Kidney epithelial cell (primary cell): ENCODE results near the gene RUNX3. TPM values are rescaled to one million over a fixed set of nuclear protein-coding genes. Genes with fewer than 3 reads are reported as not detected.

Experiments used
- DNase-seq: peaks from one replicate; pipeline ENCODE4 v3.0.0-alpha.2; 2010; ENCODE audit warnings: low read depth
- H3K27me3 ChIP-seq: 2 replicates; pipeline ENCODE4 v1.6.0; 2011; ENCODE audit warnings: low read length; ENCODE audit not compliant: control insufficient read depth, insufficient read depth
- H3K36me3 ChIP-seq: 2 replicates; pipeline ENCODE4 v1.5.1; 2011; ENCODE audit warnings: low read length; ENCODE audit not compliant: control insufficient read depth, insufficient read depth
- H3K4me3 ChIP-seq: 2 replicates; pipeline ENCODE4 v1.5.1; 2011; ENCODE audit warnings: low read depth, mild to moderate bottlenecking, control low read depth, low read length
- total RNA-seq: library from RNA; depleted of rRNA; stranded (reverse); fragments of >200 nt; gene quantifications from 2 replicates; pipeline ENCODE4 v1.2.3, GENCODE V29; 2015
- TF ChIP-seq, protein P1 (sequence below): IDR thresholded peaks from 2 replicates; pipeline ENCODE4 v1.5.1; 2011; ENCODE audit warnings: mild to moderate bottlenecking, moderate library complexity, low read length, control low read depth, inconsistent platforms; ENCODE audit not compliant: insufficient read depth, poor library complexity, severe bottlenecking

RUNX3 gene
- total RNA-seq, 1 donor from 2014 or later: 0.38 TPM

DNA sequence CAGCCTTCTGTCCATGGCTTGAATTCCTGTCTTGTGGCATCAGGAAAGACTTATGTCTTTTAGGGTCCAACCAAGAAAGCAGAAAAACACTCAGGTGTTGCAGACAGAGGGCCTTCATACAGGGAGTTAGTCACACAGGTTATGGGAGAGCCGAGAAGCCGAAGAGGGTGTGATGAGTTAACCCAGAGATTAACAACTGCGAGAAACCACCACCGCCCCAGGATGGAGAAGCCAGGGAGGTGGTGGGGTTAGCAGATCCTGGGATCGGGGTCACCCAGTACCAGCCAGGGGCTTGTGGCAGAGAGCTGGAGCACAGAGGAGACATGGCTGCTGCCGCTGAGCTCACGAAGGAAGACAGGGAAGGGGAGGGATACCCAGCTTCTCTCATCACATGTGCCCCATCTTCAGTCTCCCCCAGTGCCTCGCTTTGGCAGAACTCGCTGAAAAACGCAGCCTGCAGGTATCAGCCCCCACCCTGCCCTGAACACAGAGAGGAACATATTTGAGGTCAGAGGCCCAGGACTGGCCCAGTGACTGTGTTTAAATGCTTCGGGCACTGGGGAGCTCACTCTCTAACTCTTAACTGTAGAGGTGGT, 58.7 kb downstream of the RUNX3 start:
- TF ChIP-seq, protein P1, sequence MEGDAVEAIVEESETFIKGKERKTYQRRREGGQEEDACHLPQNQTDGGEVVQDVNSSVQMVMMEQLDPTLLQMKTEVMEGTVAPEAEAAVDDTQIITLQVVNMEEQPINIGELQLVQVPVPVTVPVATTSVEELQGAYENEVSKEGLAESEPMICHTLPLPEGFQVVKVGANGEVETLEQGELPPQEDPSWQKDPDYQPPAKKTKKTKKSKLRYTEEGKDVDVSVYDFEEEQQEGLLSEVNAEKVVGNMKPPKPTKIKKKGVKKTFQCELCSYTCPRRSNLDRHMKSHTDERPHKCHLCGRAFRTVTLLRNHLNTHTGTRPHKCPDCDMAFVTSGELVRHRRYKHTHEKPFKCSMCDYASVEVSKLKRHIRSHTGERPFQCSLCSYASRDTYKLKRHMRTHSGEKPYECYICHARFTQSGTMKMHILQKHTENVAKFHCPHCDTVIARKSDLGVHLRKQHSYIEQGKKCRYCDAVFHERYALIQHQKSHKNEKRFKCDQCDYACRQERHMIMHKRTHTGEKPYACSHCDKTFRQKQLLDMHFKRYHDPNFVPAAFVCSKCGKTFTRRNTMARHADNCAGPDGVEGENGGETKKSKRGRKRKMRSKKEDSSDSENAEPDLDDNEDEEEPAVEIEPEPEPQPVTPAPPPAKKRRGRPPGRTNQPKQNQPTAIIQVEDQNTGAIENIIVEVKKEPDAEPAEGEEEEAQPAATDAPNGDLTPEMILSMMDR: no peak
- DNase-seq: no peak
- Histone ChIP-seq H3K36me3 (no peaks in the 10 kb centered on the region), H3K4me3 (no peak overlapping the region), H3K27me3 (peaks cover 15% of the 10 kb centered on the region)

DNA sequence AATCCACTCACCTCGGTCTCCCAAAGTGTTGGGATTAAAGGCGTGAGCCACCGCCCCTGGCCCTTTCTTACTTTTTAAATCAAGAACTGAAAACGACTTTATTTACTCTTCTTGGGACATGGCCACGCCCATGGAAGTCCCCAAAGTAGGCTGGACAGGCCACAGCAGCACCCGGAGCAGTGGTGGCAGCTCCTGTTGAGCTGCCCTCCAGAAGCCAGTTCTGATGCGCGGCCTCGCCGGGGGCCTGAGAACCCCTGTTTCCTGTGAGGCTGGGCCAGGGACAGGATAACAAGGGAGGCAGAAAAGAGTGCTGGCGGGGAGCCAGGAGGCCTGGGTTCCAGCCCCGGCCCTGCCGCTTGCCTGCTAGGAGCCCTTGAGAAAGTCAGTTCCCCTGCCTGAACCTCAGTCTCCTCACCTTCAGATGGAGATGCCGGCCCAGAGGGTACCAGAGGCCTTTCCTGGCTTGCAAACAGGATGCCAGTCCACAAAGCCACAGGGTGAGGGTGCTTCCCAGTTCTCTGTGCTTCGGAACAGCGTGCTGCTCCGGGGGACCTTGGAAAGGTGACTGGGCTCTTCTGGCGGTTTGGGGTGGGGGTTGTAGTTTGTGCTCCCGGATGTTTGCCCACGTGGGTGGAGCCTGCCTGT, 59.4 kb downstream of the RUNX3 start:
- TF ChIP-seq, protein P1: no peak
- H3K36me3 ChIP-seq: no peaks in the 10 kb centered on the region
- H3K27me3 ChIP-seq: peaks cover 15% of the 10 kb centered on the region
- DNase-seq: no peak
- no peak overlapping the region for H3K4me3 ChIP-seq

DNA sequence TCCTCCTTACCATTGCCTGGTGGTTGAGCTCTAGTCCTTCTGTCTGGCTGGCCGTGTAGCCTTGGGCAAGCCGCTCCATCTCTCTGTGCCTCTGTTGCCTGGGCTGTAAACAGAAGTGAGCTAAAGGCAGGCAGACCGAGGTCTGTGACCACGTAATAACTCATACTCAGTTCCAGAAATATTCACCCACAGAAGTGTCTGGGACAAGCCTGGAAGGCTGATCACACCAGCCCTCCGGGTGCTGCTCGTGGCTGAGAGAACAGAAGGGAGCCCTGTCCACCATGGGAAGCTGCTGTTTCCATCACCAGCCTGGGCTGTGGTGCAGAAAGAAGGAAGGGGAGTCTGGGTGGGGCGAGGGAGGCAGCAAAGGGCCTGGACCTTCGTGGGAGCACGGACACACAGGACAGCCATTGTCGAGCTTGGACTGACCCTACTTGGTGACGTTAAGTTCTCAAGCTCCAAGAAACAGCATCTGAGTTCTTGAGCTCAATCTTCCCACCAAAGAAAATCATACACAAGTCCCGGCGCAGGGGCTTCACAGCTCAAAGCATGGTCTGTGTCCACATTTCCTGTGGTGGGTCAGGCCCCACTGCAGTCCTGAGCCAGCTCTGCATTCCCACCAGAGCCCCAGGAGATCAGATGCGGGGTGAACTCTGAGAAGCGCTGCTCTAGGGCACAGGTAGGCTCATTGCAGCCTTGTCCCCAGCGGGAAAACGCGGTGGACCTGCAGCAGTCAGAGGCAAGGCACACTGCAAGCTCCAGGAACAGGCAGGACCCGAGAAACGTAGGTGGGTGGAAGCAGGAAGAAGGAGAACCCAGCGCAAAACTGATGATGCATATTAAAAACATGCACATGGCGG, 61.8 kb downstream of the RUNX3 start:
- Histone ChIP-seq H3K36me3 (no peaks in the 10 kb centered on the region), H3K27me3 (peaks cover 15% of the 10 kb centered on the region), H3K4me3 (no peak overlapping the region)
- TF ChIP-seq, protein P1: no peak
- no peak for DNase-seq

DNA sequence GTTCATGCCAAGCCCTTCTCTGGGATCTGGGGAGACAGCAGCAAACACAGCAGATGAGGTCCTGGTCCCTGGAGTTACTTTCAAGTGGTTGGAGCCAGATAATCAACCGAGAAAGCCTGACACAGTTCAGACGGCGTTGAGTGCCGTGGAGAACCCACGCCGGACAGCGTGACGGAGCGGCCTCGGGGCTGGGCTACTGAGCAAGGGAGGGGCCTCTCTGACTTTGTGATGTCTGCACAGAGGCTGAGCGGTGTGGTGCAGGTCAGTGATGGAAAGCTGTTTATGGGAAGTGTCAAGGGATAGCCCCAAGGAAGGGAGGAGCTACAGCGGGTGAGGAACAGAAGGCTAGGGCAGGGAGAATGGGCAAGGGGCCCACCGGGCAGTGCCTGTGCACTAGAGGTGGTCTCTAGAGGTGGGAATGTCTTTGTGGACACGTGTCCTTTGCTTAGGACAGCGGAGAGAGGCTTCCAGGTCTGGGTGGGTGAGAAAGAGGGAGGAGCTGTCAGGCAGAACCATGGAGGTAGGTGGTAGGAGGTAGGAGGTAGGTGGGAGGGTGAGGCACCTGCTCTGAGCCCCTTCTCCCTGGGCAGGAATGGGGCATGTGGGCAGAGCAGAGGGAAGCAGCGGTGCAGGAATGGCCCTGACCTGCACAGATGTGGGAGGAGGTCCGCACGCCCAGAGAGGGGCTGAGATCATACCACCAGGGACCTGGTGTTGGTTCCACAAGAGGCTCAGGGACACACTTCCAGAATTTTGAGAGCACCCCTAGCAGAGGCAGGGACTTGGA, 62.8 kb downstream of the RUNX3 start:
- Histone ChIP-seq H3K27me3 (peaks cover 20% of the 10 kb centered on the region), H3K4me3 (no peak overlapping the region), H3K36me3 (no peaks in the 10 kb centered on the region)
- no peak for DNase-seq
- TF ChIP-seq, protein P1: no peak

DNA sequence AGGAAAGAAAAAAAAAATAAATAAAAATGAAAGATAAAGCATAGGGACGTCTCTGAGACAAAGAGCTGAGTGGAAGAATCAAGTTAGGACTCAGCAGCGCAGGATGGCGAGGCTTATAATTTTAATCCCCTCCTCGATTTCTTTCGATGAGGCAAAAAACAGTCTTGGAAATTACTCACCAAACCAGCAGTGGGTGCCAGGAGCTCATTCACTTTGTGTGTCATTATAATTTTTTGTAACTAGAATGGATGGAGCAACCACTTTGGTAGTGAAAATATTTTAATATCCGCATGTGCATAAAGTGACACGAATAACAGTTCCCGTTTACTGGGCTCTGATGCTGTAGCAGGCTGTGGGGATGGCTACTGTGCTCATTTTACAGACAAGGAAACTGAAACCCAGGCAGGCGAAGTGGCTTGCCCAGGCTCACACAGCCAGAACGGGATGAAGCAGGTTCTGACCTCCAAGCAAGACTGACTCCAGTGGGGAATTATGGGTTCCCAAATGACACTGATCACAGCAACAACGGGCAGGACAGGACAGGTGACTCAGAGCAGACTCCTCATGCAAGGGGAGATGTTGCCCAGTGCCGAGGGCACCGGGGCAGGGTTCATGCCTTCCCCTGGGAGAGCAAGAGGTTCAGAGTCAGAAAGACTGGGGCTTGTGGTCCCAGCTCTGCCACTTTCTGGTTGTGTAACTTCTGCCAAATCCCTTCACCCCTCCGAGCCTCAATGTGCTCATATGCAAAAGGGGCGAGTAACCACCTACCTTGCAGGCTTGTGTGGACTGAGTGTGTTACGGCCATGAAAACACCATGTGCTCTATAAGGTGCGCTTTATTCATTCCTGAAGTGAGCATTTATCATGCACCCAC, 63.6 kb downstream of the RUNX3 start:
- no peak for DNase-seq
- Histone ChIP-seq H3K4me3 (no peak overlapping the region), H3K27me3 (peaks cover 28% of the 10 kb centered on the region), H3K36me3 (no peaks in the 10 kb centered on the region)
- TF ChIP-seq, protein P1: no peak
